Endothelial cell (in vitro differentiated cells): Measurements from ENCODE around the gene NOC4L. TPM values are rescaled to one million over a fixed set of nuclear protein-coding genes. Genes with fewer than 3 reads are reported as not detected.

Source experiments
- DNase-seq: peaks from one replicate; pipeline ENCODE4 v3.0.0; 2021; ENCODE audit warnings: low spot score
- H3K27ac Mint-ChIP-seq: one replicate; pipeline ENCODE4 v1.8.0; 2021; ENCODE audit warnings: mixed read lengths, inconsistent platforms; ENCODE audit not compliant: unreplicated experiment
- H3K27me3 Mint-ChIP-seq: one replicate; pipeline ENCODE4 v1.8.0; 2021; ENCODE audit warnings: mild to moderate bottlenecking, moderate library complexity, mixed read lengths, inconsistent platforms; ENCODE audit not compliant: unreplicated experiment
- H3K36me3 Mint-ChIP-seq: one replicate; pipeline ENCODE4 v1.8.0; 2021; ENCODE audit warnings: mild to moderate bottlenecking, low read depth, mixed read lengths, inconsistent platforms; ENCODE audit not compliant: unreplicated experiment
- H3K4me1 Mint-ChIP-seq: one replicate; pipeline ENCODE4 v1.8.0; 2021; ENCODE audit warnings: mild to moderate bottlenecking, mixed read lengths, inconsistent platforms; ENCODE audit not compliant: unreplicated experiment
- H3K4me3 Mint-ChIP-seq: one replicate; pipeline ENCODE4 v1.8.0; 2021; ENCODE audit warnings: mild to moderate bottlenecking, mixed read lengths, inconsistent platforms; ENCODE audit not compliant: unreplicated experiment
- H3K9me3 Mint-ChIP-seq: one replicate; pipeline ENCODE4 v1.8.0; 2021; ENCODE audit warnings: mixed read lengths, inconsistent platforms; ENCODE audit not compliant: unreplicated experiment
- CTCF ChIP-seq: fragments of 200-600 bp; sonication (generic); IDR thresholded peaks from one replicate; pipeline ENCODE4 v1.5.0; 2021; ENCODE audit warnings: antibody characterized with exemption; ENCODE audit not compliant: unreplicated experiment
- total RNA-seq: library from RNA; stranded (reverse); fragmentation: NEBNext Ultra II Directional; extraction: Animal tissue kit (Norgen Biotek cat#: 25700); gene quantifications from one replicate; pipeline ENCODE4 v1.2.1, GENCODE V29; 2021; ENCODE audit not compliant: unreplicated experiment

The NOC4L gene
- total RNA-seq, 1 donor from 2014 or later, result 18.2 TPM

GRCh38 chr12:132176385-132176919, 32.2 kb downstream of the NOC4L start:
- Mint-ChIP-seq H3K27ac (no peak overlapping the region), H3K4me3 (no peak overlapping the region), H3K4me1 (peaks cover 4% of the 10 kb centered on the region), H3K9me3 (no peaks in the 10 kb centered on the region), H3K36me3 (peaks cover 6% of the 10 kb centered on the region), H3K27me3 (peaks cover 13% of the 10 kb centered on the region)
- no peak for TF ChIP-seq CTCF
- DNase-seq, result no peak

- no peak overlapping the region for H3K27ac Mint-ChIP-seq
- peaks cover 4% of the 10 kb centered on the region for H3K4me1 Mint-ChIP-seq
- no peaks in the 10 kb centered on the region for H3K9me3 Mint-ChIP-seq
- H3K36me3 Mint-ChIP-seq, result peaks cover 6% of the 10 kb centered on the region
- H3K27me3 Mint-ChIP-seq, result peaks cover 13% of the 10 kb centered on the region
- no peak for TF ChIP-seq CTCF
- DNase-seq, result no peak
- H3K4me3 Mint-ChIP-seq, result no peak overlapping the region
Measured at GRCh38 chr12:132176920-132177551, 32.8 kb downstream of the NOC4L start.

- TF ChIP-seq CTCF, result no peak
- Mint-ChIP-seq H3K4me1 (peaks cover 4% of the 10 kb centered on the region), H3K36me3 (peaks cover 6% of the 10 kb centered on the region), H3K4me3 (no peak overlapping the region), H3K27me3 (peaks cover 14% of the 10 kb centered on the region), H3K27ac (no peak overlapping the region), H3K9me3 (no peaks in the 10 kb centered on the region)
- no peak for DNase-seq
Measured at GRCh38 chr12:132178316-132178715, 34.1 kb downstream of the NOC4L start.

- Mint-ChIP-seq H3K4me3 (no peak overlapping the region), H3K36me3 (peaks cover 6% of the 10 kb centered on the region), H3K27me3 (peaks cover 14% of the 10 kb centered on the region), H3K9me3 (no peaks in the 10 kb centered on the region), H3K4me1 (peaks cover 4% of the 10 kb centered on the region), H3K27ac (no peak overlapping the region)
- no peak for DNase-seq
- no peak for TF ChIP-seq CTCF
Measured at GRCh38 chr12:132178801-132179401, 34.6 kb downstream of the NOC4L start.
